HS-27A (cell line): ENCODE data around the gene CNEP1R1.
"Not testable (repeated sequence)": the region's sequence is repeated elsewhere in the genome, so short reads cannot be mapped to it uniquely, and the experiment has no call there.

Source experiments
- DNase-seq: peaks from one replicate; pipeline ENCODE4 v3.0.0-alpha.2; 2012; ENCODE audit warnings: low read depth, missing footprints

The CNEP1R1 gene, protein sequence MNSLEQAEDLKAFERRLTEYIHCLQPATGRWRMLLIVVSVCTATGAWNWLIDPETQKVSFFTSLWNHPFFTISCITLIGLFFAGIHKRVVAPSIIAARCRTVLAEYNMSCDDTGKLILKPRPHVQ

DNA sequence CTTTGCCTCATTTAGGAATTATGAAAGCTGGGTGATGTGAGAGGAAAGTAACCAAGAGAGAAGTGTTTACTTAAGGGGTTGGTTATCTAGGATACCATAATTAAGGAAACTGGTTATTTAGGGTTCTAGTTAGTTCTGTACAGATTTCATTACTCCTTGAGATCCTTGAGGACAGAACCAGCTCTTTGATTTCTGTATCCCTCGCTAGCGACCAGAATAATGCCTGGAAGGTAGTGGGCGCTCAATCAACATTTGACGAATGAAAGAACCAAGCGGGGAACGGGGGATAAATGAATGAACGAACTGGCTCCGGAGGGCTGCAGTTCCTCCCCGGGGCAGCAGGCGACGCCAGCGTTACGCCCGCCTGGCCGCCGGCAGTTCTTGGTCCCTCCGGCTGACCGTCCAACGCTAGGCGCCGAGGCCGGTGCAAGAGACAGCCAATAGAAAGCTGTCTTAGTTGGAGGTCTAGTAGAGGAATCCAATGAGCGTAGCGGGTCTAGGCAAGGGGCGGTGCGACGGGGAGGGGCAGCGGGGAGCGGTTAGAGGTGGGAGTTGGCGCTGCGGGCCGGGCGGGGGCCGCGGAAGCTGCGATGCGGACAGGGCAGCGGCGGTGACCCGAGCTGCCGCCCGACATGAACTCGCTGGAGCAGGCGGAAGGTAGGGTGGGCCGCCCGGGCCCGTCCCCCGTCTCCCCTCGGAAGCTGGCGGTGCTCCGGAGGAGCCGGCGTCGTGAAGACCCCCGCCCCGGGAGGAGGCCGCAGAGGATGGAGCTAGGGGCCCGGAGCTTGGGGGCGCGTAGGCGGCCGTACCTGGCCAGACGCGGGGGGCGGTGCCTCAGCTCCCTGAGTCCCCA lies at the start of gene CNEP1R1:
CNEP1R1 (plus strand) TSS at position 542 of the 853 bp plus-strand sequence; CDS start at position 633, 91 bp downstream.
- peak; percentile 96 for DNase-seq

DNA sequence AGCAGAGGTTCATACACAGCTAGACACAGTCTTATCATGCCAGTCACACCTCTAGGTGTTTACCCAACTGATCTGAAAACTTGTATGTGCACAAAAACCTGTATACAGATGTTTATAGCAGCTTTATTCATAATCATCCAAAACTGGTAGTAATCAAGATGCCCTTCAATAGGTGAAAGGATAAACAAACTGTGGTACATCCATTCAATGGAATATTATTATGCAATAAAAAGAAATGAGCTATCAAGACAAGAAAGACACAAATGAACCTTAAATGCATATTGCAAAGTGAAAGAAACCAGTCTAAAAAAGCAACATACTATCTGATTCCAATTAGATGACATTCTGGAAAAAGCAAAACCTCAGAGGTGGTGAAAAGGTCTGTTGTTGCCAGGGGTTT lies 47.6 kb upstream of the CNEP1R1 start:
- DNase-seq = no peak

DNA sequence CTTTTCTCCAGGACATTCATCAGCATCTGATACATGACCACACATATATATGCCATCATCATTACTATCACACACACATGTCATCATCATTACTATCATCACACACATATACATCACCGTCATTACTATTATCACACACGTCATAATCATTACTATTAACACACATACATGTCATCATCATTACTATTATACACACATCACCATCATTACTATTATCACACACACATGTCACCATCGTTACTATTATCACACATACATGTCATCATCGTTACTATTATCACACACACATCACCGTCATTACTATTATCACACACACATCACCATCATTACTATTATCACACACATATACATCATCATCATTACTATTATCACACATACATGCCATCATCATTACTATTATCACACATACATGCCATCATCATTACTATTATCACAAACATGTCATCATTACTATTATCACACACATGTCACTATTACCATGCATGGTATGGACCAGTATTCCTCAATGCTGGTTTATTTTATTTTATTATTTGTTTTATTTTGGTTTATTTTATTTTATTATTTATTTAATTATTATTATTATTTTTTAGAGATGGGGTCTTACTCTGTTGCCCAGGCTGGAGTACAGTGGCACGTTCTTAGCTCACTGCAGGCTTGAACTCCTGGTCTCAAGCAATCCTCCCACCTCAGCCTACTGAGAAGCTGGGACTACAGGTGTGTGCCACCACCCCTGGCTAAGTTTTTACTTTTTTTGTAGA lies 46.3 kb upstream of the CNEP1R1 start:
- DNase-seq = no peak

DNA sequence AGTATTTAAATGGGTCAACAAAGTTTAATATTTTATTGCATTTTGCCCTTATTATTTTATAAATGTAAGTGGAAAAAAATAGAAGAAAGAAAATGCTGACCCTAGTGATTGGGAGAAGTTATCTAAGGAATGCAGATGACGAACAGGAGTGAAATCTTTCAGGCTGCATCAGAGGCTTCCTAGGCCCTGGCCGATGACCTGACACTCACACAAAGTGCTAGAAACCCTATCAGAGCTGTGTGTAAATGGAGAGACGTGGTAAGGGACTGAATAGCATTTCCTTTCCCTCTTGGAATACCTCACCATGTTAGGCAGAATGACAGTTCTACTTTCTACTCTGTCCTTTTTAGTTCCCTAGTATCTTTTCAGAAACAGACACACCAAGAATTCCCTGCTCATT lies 44.9 kb upstream of the CNEP1R1 start:
- DNase-seq = peak; percentile 11

DNA sequence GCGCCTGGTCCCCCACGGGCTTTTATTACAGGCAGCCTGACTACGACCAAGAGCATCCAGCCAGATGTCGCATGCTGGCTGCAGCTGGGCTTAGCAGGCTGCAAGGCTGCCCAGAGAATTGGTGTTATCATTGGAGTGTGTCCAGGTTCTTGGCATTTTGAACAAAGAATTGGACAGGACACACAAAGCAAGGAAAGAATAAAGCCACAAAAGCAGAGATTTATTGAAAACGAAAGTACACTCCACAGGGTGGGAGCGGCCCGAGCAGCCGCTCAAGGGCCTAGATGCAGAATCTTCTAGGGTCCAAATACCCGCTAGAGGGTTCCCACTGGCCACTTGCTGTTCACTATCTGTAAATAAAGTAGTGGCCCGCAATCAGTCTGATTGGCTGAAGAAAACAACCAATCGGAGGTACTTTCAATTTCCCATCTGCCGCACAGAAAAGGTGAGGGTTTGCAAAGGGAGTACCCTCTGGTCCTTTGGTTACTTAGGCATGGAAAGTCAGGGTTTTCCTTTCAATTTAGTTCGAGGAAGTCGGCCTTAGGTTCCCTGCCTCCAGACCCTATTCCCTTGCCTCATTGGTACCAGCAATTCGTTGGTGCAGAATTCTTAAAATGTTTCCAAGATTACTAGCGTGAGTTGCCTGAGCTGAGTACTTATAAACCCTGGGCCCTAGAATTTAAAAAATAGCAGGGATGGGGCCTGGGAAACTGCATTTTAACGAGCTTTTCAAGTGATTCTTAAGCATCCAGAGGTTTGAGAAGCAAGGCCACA lies 38.5 kb upstream of the CNEP1R1 start:
- DNase-seq = no peak

DNA sequence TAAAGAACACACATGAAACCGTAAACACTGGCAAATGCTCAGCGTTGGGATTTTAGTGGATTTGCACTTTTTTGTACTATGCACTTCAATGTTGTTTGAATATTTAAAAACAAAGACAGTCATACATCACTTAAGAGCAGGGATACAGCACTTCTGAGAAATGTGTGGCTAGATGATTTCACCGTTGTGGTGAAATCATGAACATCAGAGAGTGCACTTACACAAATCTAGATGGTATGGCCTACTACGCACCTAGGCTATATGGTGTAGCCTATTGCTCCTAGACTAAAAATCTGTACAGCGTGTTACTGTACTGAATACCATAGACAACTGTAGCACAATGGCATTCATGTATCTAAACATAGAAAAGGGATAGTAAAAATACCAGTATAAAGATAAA lies 37.6 kb upstream of the CNEP1R1 start:
- DNase-seq = no peak

DNA sequence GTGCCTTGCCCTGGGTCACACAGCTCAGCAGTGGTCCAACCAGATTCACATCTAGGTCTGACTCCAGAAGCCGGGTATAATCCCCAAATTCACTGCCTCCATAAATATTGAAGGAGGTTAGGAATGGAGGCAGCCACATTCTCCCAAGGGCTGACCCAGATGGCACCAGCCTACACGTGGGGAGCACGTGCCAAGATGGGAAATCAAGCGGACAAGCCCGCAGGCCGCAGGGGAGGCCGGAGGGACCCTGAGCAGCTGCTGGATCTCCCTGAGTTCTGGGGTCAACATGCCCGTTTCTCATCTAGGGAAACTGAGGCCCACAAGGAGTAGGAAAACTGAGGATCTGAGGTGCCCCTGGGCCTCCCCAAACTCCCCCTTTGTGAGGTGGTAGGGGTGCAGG lies 32.2 kb upstream of the CNEP1R1 start:
- no peak for DNase-seq

DNA sequence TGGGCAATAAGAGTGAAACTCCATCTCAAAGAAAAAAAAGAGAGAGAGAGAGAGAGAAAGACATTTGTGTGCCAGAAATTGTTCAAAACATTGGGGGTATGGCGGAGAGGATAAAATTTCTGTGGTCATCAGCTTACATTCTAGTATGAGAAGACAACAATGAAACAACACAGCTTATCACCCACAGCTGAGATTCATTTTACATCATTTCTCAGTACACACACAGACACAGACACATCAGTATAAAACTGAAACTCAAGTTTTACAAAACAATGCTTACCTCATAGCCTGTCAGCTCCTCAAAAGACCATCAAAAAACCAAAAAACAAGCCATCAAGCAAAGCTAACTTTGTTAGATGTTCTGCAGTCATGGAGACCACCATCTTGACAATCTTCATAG lies 31.4 kb upstream of the CNEP1R1 start:
- no peak for DNase-seq

DNA sequence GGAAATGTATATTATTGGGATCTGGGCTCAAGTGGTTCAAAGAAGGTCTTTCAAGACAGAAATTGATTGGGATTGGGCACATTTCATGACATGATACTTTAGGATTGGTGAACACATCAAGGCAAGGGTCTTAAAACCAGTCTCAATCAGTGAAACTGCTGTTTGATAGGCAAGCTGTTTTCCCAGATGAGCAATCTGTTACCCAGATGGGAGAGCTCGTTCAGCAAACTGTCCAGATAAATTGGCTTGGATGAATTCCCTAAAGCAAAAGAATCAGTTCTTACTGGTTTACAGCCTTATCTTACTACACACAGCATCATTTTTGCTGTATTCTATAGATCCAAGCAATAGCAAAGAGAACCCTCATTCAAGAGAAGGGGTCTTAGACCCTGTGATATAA lies 31.0 kb upstream of the CNEP1R1 start:
- no peak for DNase-seq

DNA sequence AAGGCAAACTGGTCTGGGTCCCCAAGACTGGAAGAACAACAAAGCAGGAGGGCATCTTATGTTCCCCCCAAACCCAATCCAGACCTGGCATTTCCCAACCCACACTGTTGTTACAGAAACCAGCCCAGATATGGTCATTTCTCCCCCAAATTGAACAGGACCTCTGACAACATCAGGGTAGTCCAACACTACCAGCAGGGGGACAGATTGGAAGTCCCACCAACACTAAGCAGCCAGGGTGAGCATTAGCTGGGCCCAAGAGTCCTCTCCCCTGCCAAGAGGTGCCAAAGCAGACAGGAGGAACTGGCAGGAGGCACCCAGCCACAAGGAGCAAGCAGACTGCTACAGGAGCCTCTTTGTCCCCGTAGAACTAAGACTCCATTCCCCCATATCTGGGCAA lies 29.3 kb upstream of the CNEP1R1 start:
- no peak for DNase-seq

DNA sequence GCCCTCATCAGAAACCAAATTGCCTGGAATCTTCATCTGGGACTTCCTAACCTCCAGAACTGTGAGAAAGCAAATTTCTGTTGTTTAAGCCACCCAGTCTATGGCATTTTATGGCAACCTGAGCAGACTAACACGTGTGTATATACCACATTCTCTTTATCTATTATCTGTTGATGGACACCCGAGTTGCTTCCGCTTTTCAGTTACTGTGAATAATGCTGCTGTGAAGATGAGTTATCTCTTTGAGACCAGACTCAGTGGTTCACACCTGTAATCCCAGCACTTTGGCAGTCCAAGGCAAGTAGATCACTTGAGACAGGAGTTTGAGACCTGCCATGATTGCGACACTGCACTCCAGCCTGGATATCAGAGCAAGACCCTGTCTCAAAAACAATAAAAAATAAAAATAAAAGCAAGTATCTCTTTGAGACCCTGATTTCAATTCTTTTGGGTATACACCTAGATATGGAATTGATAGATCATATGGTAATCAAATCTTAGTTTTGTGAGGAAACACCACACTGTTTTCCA lies 27.2 kb upstream of the CNEP1R1 start:
- DNase-seq = no peak

DNA sequence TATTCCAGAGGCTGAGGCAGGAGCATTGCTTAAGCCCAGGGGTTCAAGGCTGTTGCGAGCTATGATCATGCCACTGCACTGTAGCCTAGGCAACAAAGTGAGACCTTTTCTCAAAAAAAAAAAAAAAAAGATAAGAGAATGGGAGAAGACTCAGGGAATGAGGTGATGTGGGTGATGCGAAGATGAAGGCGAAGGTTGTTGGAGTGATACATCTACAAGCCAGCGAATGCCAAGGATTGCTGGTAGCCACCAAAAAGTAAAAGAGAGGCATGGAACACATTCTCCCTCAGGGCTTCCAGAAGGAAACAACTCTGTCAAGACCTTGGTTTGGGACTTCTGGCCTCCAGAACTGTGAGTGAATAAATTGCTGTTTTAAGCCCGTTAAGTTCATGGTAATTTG lies 26.0 kb upstream of the CNEP1R1 start:
- no peak for DNase-seq

DNA sequence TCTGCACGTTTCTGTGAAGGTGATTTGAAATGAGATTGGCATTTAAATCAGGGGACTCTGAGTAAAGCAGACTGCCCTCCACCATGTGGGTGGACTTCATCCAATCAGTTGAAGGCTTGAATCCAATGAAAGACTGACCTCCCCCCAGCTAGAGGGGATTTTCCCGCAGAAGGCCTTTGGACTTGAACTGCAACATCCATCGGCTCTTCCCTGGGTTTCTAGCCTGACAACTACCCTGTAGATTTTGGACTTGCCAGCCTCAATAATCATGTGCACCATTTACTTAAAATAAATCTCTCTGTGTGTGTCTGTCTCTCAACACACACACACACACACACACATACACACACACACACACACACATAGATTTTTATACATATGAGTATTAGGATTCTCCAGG lies 23.9 kb upstream of the CNEP1R1 start:
- no peak for DNase-seq

DNA sequence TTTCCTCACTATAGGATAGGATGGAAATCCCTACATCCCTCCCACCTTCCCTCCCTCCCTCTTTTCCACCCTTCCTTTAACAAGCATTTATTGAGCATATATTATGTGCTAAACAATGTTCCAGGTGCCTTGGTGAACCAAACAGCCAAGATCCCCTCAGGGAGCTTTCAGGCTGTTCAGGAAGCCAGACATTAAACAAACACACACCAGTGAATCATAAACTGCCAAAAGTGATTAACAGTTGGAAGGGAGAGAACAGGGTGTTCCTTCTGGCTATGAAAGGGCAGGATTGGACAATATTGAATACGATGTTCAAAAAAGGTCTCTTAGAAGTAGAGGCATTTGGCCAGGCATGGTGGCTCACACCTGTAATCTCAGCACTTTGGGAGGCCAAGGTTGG lies 22.8 kb upstream of the CNEP1R1 start:
- no peak for DNase-seq

DNA sequence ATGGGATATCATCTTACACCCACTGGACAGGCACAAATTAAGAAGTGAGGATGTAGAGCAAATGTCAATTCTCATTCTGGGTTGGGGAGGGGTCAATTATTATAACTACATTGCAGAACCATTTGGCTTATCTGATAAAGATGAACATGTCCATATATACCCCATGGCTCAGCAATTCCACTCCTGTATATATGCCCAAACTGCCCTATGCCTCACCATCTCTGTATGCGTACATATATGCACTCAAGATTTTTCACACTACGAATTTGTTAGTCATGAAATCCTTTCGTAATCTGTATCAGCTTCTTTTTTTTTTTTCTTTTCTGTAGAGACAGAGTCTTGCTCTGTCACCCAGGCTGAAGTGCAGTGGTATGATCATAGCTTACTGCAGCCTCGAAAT lies 20.8 kb upstream of the CNEP1R1 start:
- no peak for DNase-seq

DNA sequence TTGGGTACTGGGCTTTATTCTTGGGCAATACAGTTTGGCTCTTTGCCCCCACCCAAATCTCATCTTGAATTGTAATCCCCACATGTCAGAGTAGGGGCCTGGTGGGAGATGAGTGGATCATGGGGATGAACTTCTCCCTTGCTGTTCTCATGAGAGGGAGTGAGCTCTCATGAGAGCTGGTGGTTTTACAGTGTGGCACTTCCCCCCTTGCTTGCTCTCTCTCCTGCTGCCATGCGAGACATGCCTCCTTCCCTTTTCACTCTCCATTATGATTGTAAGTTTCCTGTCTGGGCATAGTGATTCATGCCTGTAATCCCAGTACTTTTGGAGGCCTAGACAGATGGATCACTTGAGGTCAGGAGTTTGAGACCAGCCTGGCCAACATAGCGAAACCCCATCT lies 18.1 kb upstream of the CNEP1R1 start:
- DNase-seq = no peak

DNA sequence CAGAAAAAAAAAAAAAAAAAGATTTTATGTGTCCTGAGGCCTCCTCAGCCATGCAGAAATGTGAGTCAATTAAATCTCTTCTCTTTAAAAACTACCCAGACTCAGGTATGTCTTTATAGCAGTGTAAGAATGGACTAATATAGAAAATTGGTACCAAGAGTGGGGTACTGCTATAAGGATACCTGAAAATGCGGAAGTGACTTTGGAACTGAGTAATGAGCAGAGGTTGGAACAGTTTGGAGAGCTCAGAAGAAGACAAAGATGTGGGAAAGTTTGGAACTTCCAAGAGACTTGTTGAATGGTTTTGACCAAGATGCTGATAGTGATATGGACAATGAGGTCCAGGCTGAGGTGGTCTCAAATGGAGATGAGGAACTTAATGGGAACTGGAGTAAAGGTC lies 17.3 kb upstream of the CNEP1R1 start:
- DNase-seq = no peak

DNA sequence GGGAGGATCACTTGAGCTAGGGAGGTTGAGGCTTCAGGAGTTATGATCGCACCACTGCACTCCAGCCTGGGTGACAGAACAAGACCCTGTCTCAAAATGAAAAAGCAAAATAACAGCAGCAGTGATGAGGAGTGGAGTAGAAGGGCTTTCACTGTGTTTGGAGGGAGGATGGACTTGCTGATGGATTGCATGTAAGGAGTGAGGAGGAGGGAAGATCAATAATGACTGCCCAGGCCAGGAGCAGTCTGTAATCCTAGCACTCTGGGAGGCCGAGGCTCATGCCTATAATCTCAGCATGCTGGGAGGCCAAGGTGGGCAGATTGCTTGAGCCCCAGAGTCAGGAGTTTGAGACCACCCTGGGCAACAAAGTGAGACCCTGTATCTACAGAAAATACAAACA lies 14.8 kb upstream of the CNEP1R1 start:
- no peak for DNase-seq

DNA sequence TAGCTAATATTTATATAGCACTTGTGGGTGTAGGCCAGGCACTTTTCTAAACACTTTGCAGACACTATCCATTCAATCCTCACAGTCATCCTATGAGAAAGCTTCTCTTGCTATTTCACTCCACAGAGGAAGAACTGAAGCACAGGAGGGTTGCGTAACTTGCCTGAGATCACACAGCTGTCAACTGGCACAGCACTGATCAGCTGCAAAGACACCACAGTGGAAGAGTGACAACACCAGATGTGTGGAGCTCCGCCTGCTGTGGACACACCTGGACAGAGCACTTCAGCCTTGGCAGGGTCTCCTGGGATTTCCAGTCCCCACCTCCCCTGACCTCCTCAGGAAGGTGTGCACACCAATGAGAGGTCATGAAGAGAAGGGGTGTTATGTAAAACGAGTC lies 13.3 kb upstream of the CNEP1R1 start:
- DNase-seq = no peak

DNA sequence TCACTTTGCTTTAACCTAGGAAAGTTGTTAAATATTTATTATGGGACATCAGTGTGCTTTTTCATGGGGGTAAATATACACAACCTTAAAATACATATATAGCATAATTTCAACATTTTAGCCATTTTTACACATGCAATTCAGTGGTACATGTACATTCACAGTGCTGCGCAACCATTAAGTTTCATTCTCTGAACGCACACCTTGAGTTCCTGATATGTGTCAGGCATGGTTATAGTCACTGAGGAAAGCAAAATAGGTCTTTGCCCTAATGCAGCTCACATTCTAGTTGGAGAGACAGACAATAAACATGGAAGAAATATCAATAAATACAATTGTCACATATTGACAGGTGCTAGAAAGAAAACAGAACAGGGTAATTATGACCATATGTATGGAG lies 12.8 kb upstream of the CNEP1R1 start:
- DNase-seq = no peak

DNA sequence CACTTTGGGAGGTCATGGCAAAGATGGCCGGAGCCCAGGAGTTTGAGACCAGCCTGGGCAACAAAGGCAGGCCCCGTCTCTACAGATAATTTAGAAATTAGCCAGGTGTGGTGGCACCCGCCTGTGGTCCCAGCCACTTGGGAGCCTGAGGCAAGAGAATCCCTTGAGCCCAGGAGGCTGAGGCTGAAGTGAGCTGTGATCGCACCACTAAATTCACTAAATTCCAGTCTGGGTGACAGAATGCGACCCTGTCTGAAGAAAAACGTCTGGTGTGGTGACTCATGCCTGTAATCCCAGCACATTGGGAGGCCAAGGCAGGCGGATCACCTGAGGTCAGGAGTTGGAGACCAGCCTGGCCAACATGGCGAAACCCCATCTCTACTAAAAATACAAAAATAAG lies 10.8 kb upstream of the CNEP1R1 start:
- not testable (repeated sequence) for DNase-seq

DNA sequence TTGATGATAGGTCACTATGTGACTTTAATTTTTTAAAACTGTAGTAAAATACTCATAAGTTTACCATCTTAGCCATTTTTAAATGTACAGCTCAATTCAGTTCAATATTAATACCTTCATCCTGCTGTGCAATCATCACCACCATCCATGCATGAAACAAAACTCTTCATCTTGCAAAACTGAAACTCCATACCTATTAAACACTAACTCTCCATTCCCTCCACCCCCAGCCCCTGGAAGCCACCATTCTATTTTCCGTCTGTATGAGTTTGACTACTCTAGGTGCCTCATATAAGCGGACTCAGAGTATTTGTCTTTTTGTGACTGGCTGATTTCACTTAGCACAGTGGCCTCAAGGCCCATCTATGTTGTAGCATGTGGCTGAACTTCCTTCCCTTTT lies 9.4 kb upstream of the CNEP1R1 start:
- DNase-seq = no peak
